GM18499 (cell line): Measurements from ENCODE around the gene C11orf86.
"Not testable (repeated sequence)": the region's sequence is repeated elsewhere in the genome, so short reads cannot be mapped to it uniquely, and the experiment has no call there.

Source experiments
- ATAC-seq: cut with Tn5 transposase; IDR thresholded peaks from one replicate; pipeline ENCODE4 v1.9.1; 2021; ENCODE audit warnings: moderate number of reproducible peaks; ENCODE audit not compliant: insufficient read depth, unreplicated experiment

Gene C11orf86

GRCh38 chr11:66987158-66987620, 12.1 kb downstream of the C11orf86 start:
- no peak for ATAC-seq

DNA sequence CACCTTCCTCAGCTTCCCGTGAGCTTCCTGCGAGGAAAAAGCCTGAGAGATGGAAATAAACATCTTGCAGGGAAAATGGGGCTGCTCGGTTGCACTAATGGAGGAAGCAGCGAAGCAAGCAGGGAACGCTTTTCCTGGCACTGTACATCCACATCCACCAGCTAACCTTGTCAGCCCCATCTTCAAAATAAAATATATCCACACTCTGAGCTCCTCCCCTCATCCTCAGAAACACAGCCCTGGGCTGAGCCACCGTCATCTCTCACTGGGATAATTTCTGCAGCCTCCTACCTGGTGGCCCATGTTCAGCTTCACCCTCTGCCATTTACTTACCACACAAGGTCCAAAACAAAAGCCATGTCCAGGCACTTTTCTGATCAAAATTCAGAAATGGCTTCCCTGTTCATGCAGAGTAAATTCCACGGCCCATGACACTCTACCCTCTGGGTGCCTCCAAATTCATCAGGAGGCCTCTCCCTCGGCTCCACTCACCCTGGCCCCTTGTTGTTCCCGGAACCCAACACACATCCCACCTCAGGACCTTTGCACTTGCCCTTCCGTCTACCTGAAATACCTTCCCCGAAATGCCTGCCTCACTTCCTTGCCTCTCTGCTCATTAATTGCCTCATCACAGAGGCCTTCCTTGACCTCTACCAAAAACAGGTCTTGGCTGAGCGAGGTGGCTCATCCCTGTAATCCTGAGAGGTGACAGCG, 13.0 kb downstream of the C11orf86 start:
- ATAC-seq, result no peak

DNA sequence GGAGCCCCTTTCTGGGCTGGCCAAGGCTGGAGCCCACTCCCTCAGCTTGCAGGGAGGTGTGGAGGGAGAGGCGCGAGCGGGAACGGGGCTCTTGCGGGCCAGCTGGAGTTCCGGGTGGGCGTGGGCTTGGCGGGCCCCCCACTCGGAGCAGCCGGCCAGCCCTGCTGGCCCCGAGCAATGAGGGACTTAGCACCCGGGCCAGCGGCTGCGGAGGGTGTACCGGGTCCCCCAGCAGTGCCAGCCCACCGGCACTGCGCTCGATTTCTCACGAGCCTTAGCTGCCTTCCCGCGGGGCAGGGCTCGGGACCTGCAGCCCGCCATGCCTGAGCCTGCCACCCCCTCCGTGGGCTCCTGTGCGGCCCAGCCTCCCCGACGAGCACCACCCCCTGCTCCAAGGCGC, 13.6 kb downstream of the C11orf86 start:
- not testable (repeated sequence) for ATAC-seq

DNA sequence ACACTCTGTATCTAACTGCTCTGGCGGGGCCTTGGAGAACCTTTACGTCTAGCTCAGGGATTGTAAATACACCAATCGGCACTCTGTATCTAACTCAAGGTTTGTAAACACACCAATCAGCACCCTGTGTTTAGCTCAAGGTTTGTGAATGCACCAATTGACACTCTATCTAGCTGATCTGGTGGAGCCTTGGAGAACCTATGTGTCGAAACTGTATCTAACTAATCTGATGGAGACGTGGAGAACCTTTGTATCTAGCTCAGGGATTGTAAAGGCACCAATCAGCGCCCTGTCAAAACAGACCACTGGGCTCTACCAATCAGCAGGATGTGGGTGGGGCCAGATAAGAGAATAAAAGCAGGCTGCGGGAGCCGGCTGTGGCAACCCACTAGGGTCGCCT, 14.3 kb downstream of the C11orf86 start:
- ATAC-seq, result not testable (repeated sequence)

DNA sequence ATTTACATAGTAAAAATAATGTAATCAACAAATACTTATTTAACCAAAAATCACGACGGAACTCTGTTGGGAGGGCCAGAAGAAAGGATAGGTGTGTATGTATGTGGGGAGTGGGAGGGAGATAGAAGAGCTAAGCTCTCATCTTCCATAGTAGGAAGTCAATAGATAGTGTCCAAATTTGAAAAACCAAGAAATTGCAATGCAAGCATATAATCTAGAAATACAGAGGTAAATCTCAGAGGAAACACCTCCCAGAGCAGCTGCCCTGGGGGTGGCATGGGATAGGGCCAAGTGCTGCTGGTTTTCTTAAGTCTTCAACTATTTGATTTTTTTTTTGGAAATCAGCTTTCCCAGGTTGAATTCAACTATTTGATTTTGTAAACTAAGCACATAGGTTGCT, 16.9 kb downstream of the C11orf86 start:
- no peak for ATAC-seq

DNA sequence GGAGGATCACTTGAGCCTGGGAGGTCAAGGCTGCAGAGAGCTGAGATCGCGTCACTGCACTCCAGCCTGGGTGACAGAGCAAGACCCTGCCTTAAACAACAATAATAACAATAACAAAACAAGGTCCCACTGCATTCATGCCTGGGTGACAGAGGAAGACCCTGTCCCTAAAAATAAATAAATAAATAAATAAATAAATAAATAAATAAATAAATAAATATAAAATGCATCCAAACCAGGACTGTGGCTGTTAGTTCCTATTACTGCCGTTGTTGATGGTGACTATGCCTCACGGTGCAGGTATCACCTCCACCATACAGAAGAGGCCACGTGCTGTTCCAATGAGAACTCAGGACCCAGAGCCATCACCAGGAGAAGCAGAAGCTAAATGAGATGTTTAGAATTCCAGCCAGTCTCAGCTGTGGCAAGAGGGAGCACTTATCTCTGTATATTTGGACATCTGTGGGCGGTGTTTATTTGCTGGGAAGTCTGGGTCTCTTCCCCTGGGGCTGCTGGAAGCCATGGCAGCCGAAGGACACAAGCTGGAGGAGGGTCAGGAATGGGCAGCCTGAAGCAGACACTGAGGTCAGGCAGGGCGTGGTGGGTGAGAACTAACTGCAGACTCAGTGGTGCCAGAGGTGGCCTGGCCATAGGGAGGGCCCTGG, 21.6 kb downstream of the C11orf86 start:
- ATAC-seq, result no peak

- ATAC-seq, result no peak
These were observed 24.5 kb downstream of the C11orf86 start for GRCh38 chr11:66999555-66999954.

DNA sequence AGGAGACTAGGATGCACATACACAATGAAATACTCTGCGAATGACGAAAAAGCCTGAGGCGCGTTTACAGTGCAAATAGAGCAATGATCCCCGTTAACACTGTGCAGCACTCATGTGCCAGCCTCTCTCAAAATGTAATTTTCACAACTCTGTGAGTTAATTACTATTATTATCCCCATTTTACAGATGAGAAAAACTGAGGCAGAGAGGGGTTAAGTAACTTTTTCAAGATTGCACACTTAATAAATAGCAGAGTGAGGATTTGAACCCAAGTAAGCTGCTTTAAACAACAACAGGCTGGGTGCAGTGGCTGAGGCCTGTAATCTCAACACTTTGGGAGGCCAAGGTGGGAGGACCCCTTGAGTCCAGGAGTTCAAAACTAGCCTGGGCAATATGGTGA, 26.2 kb downstream of the C11orf86 start:
- ATAC-seq, result no peak

GRCh38 chr11:67002297-67002913, 27.3 kb downstream of the C11orf86 start:
- ATAC-seq, result no peak

GRCh38 chr11:67002921-67003411, 27.9 kb downstream of the C11orf86 start:
- no peak for ATAC-seq

GRCh38 chr11:67005200-67005599, 30.1 kb downstream of the C11orf86 start:
- not testable (repeated sequence) for ATAC-seq

DNA sequence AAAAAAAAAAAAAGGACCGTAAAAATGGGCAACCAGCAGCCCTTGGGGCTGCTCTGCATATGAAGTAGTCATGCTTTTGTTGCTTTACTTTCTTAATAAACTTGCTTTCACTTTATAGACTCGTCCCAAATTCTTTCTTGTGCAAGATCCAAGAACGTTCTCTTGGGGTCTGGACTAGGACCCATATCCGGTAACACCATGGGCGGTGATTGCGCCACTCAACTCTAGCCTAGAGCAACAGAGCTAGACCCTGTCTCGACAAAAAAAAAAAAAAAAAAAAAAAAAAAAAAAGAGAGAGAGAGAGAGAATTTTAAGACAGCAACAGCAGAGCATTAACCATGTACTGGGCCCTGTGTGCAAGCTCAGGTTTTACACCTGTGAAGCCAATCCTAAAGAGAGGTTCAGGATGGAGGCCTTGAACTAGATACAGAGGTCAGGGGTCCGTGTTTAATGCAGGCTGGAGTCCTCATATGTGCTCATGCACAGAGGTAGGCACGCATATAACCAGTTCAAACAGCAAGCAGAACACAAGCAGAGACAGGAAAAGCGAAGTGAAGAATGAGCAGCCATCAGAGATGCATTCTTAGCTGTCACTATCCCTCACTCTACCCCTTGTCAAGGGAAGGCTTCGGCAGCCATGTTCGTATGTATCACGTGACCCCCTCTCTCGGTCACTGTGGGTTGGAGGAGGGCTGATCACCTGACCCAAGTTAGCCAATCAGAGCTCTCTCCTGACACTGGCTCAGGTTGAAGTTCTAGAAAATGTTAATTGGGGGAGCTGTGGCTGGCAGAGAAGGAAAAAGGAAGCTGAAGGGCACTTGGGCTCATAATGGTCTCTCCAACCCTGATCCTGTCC, 31.2 kb downstream of the C11orf86 start:
- ATAC-seq, result no peak

DNA sequence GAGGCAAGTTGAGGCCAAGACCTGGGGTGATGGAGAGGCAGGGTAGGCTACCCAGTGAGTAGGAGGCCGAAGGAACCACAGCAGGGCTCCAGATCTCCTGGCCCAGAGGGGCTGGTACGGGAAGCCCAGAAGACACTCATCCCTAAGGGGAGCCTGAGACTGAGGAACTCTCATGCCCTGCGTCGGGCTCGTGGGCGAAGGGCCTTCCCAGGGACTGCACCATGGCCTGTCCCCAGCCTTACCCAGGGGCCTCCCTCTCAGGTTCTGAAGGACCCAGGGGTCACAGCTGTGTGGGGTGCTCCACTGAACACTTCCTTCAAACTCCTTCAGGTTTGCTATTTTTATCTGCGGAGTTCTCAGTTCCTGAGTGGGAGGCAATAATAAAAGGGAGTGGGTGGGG, 32.0 kb downstream of the C11orf86 start:
- no peak for ATAC-seq

GRCh38 chr11:67010296-67010905, 35.3 kb downstream of the C11orf86 start:
- ATAC-seq, result no peak

GRCh38 chr11:67013511-67014045, 38.5 kb downstream of the C11orf86 start:
- ATAC-seq, result no peak

DNA sequence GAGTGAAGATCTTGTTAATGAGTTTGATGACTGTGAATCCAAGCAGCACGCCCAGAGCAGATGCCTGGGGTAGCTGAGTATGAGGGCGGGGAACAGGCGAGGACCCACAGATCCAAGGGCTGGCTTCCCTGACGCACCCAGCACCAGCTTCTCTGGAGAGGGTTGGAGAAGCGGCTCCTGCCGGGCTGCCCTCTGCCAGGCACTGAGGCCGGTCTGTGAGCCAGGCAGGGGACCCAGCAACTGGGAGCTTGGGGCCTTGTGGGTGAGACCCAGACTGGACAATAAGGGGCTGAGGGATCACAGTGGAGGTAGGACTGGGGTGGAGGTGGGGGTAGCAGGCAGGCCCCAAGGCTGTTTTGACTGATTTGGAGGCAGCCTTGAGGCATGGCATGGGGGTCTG, 39.2 kb downstream of the C11orf86 start:
- ATAC-seq, result no peak

DNA sequence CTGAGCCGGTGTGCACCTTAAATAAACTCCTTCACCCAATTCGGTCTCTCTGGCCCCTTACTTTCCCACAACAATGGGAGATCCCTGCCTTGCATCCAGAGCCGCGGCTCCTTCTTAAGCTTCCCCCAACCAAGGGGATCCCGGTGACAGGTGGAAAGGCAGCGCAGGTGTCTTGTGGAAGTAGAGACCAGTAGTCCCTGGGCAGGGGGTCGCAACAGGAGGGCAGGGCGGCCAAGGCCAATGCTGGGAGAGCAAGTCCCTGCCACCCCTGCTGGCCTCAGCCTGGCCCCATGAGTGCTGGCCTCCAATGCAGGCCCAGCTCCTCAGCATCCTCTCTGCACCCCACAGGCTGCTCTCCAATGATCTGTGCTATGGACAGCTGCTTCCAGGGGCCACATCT, 39.9 kb downstream of the C11orf86 start:
- no peak for ATAC-seq

DNA sequence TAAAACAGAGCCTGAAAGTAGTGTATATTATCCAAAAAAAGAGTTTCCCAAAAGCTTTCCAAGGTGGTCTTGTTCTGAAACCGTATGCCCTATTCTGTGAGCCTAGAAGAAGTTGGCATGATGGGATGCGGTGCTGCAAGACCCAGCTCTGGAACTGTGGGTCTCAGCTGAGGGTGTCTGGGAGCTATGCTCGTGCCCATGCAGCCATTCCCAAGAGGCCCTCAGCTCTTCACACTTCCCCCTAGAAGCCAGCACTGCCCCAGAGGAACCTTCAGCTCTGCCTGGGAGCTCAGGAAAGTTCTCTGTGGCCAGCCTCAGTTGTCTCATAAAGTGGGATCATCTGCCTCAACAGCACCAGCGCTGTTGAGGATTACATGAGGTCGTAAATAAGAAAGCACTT, 41.4 kb downstream of the C11orf86 start:
- ATAC-seq, result no peak

DNA sequence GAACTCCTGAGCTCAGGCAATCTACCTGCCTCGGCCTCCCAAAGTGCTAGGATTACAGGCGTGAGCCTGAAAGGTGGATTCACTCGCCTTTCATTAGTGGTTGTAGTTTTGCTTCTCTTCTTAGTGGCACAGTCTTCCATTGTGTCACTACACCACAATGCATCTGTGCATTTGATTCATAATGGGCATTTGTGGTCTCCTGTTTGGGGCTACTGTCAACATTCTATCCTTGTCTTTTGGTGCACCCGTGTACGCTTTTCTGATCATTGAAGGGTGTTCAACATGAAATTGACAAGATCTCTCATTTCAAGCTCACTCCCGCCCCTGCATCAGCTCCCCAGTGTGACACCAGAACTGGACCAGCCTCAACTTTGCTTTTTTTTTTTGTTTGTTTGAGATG, 45.8 kb downstream of the C11orf86 start:
- no peak for ATAC-seq
